ENCODE results near the gene PTGES2. TPM values are rescaled to one million over a fixed set of nuclear protein-coding genes. Genes with fewer than 3 reads are reported as not detected.

Gene PTGES2
- total and polyA plus RNA-seq, 2 of the 13 experiments (the other 11 are each of a cell fraction or from before 2014, with no cell fraction given): 63.7 to 79.8 TPM

- TF ChIP-seq MED1 (CRISPR knock-in tag; IDR thresholded peaks at IDR 0.05) (peak; percentile 98), ZNF558 (CRISPR knock-in tag; IDR thresholded peaks at IDR 0.05; ENCODE audit: borderline replicate concordance) (peak; percentile 84; the same call in 1 of the 2 replicates), KLF15 (CRISPR knock-in tag; IDR thresholded peaks at IDR 0.05; ENCODE audit: borderline replicate concordance) (no peak), ZNF777 (CRISPR knock-in tag; IDR thresholded peaks at IDR 0.05) (peak; percentile 81), ETV6 (CRISPR knock-in tag; conservative IDR thresholded peaks at IDR 0.05) (0 out of 2 replicates have a peak, but pooled peaks have one; percentile 41), NR3C1 (CRISPR knock-in tag; IDR thresholded peaks at IDR 0.05) (no peak), REPIN1 (CRISPR knock-in tag; IDR thresholded peaks at IDR 0.05; ENCODE audit: borderline replicate concordance, low read depth) (peak; percentile 92), ZNF101 (CRISPR knock-in tag; IDR thresholded peaks at IDR 0.05; ENCODE audit: borderline replicate concordance, low read depth) (no peak), NR2F1 (CRISPR knock-in tag; IDR thresholded peaks at IDR 0.05) (peak; percentile 92 to 93), ARNTL (CRISPR knock-in tag; IDR thresholded peaks at IDR 0.05) (peak; percentile 100), TAF1 (CRISPR knock-in tag; IDR thresholded peaks at IDR 0.05) (no peak), ATAD3A (CRISPR knock-in tag; IDR thresholded peaks at IDR 0.05) (no peak), ZNF513 (CRISPR knock-in tag; conservative IDR thresholded peaks at IDR 0.05) (no peak), ZNF496 (CRISPR knock-in tag; IDR thresholded peaks at IDR 0.05; ENCODE audit: insufficient replicate concordance) (no peak), CENPT (CRISPR knock-in tag; IDR thresholded peaks at IDR 0.05; ENCODE audit: low read depth) (peak; percentile 78; the same call in 1 of the 2 replicates), RFXAP (CRISPR knock-in tag; IDR thresholded peaks at IDR 0.05; ENCODE audit: borderline replicate concordance) (peak; percentile 72; the same call in 1 of the 2 replicates), MTF1 (CRISPR knock-in tag; IDR thresholded peaks at IDR 0.05) (no peak), HMG20A (CRISPR knock-in tag; IDR thresholded peaks at IDR 0.05; ENCODE audit: borderline replicate concordance) (peak; percentile 94), SOX6 (IDR thresholded peaks at IDR 0.05) (no peak), SOX6 (CRISPR knock-in tag; IDR thresholded peaks at IDR 0.05) (peak; percentile 95), PAX8 (CRISPR knock-in tag; IDR thresholded peaks at IDR 0.05; ENCODE audit: borderline replicate concordance) (peak; percentile 68; the same call in 1 of the 2 replicates), ZNF841 (CRISPR knock-in tag; IDR thresholded peaks at IDR 0.05; ENCODE audit: borderline replicate concordance) (no peak), SIX4 (CRISPR knock-in tag; IDR thresholded peaks at IDR 0.05) (peak; percentile 94), ZNF891 (CRISPR knock-in tag; IDR thresholded peaks at IDR 0.05) (peak; percentile 24; the same call in 1 of the 2 replicates), SMAD3 (CRISPR knock-in tag; IDR thresholded peaks at IDR 0.05) (peak; percentile 99)
- TF ChIP-seq, protein P1, sequence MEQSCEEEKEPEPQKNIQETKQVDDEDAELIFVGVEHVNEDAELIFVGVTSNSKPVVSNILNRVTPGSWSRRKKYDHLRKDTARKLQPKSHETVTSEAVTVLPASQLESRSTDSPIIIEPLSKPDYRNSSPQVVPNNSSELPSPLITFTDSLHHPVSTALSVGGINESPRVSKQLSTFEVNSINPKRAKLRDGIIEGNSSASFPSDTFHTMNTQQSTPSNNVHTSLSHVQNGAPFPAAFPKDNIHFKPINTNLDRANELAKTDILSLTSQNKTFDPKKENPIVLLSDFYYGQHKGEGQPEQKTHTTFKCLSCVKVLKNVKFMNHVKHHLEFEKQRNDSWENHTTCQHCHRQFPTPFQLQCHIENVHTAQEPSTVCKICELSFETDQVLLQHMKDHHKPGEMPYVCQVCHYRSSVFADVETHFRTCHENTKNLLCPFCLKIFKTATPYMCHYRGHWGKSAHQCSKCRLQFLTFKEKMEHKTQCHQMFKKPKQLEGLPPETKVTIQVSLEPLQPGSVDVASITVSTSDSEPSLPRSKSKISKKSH (CRISPR knock-in tag; IDR thresholded peaks at IDR 0.05; ENCODE audit: borderline replicate concordance): no peak
- TF ChIP-seq, protein P2, sequence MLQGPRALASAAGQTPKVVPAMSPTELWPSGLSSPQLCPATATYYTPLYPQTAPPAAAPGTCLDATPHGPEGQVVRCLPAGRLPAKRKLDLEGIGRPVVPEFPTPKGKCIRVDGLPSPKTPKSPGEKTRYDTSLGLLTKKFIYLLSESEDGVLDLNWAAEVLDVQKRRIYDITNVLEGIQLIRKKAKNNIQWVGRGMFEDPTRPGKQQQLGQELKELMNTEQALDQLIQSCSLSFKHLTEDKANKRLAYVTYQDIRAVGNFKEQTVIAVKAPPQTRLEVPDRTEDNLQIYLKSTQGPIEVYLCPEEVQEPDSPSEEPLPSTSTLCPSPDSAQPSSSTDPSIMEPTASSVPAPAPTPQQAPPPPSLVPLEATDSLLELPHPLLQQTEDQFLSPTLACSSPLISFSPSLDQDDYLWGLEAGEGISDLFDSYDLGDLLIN (CRISPR knock-in tag; IDR thresholded peaks at IDR 0.05; ENCODE audit: borderline replicate concordance): no peak
Measured at GRCh38 chr9:128102861-128103588, 24.5 kb downstream of the PTGES2 start (continued).
